Progenitor cell of endocrine pancreas (in vitro differentiated cells): ENCODE measurements around the gene ZNF841. TPM values are rescaled to one million over a fixed set of nuclear protein-coding genes. Genes with fewer than 3 reads are reported as not detected.
A peak's percentile ranks its signal among the peaks of the same experiment; 100 is the strongest.

ENCODE experiments used
- DNase-seq: peaks from one replicate; pipeline ENCODE4 v3.0.0; 2021; ENCODE audit warnings: low spot score; ENCODE audit not compliant: unreplicated experiment
- H3K27ac Mint-ChIP-seq: 2 replicates; pipeline ENCODE4 v1.8.0; 2021; ENCODE audit warnings: mild to moderate bottlenecking, moderate library complexity, mixed read lengths
- H3K27me3 Mint-ChIP-seq: 2 replicates; pipeline ENCODE4 v1.8.0; 2021; ENCODE audit warnings: mixed read lengths
- H3K36me3 Mint-ChIP-seq: 2 replicates; pipeline ENCODE4 v1.8.0; 2022; ENCODE audit warnings: mixed read lengths; ENCODE audit not compliant: insufficient read depth
- H3K4me1 Mint-ChIP-seq: 2 replicates; pipeline ENCODE4 v1.8.0; 2021; ENCODE audit warnings: low read depth, mixed read lengths
- H3K4me3 Mint-ChIP-seq: 2 replicates; pipeline ENCODE4 v1.8.0; 2021; ENCODE audit warnings: low read depth, mild to moderate bottlenecking, moderate library complexity, mixed read lengths
- H3K9me3 Mint-ChIP-seq: 2 replicates; pipeline ENCODE4 v1.8.0; 2021; ENCODE audit warnings: low read depth, mixed read lengths
- CTCF ChIP-seq: fragments of 200-600 bp; sonication (generic); IDR thresholded peaks from one replicate; pipeline ENCODE4 v1.5.0; 2021; ENCODE audit warnings: antibody characterized with exemption, mild to moderate bottlenecking; ENCODE audit not compliant: unreplicated experiment
- total RNA-seq: library from RNA; stranded (reverse); gene quantifications from 2 replicates; pipeline ENCODE4 v1.2.1, GENCODE V29; 2021

The ZNF841 gene
- total RNA-seq, 1 donor from 2014 or later = 30.7 TPM

DNA sequence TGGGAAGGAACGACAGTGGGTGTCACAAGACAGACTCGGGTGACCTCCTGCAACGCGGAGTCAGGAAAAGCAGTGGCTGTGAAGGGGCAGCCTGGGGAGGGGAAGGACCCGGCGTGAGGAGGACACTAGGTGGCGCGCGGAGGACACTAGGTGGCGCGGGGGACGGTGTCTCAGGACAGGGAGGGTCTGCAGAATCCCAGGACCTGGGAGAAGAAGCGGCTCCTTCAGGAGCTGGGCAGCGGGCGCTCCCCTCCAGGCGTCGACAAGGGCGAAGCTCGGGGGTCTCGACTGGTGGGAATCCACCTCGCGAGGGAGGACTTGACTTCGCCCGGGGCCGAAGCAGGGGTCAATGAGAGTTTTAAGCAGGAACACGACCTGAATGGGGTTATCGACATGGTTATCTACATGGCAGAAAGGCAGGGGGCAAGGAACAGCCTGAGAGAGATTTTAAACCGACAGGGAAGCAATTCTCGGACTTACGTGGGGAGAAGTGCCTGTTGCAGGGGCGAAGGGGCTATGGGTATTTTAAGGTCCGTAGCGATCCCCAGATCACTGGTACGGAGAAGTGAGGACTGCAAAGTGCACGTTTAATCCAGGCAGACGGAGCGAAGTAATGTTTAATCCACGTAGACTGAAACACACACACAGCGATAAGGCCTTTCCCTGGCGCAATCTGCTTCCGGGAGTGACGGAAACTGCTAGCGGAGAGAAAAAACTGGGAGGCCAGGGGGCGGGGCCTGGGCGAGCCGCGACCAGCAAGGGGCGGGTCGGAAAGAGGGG lies 43.9 kb upstream of the ZNF841 start, which contains the start of gene ZNF616:
ZNF616 (minus strand) TSS at position 687 of the 780 bp plus-strand sequence. CDS start 9,426 bp downstream, outside the sequence.
- peaks cover 13% of the 10 kb centered on the region for H3K4me1 Mint-ChIP-seq
- peak; percentile 80 for DNase-seq
- peak; percentile 80 for TF ChIP-seq CTCF
- H3K27ac Mint-ChIP-seq = peak within 1 kb of the TSS; percentile 99
- H3K27me3 Mint-ChIP-seq = no peaks in the 10 kb centered on the region
- H3K36me3 Mint-ChIP-seq = peaks cover 39% of the 10 kb centered on the region
- peak within 1 kb of the TSS; percentile 96 for H3K4me3 Mint-ChIP-seq
- peaks cover 27% of the 10 kb centered on the region for H3K9me3 Mint-ChIP-seq

- DNase-seq = no peak
- H3K9me3 Mint-ChIP-seq = peaks cover 28% of the 10 kb centered on the region
- TF ChIP-seq CTCF = no peak
- H3K27ac Mint-ChIP-seq = peak overlapping the region; percentile 99
- no peaks in the 10 kb centered on the region for H3K27me3 Mint-ChIP-seq
- H3K4me3 Mint-ChIP-seq = peak overlapping the region; percentile 96
- peaks cover 13% of the 10 kb centered on the region for H3K4me1 Mint-ChIP-seq
- peaks cover 44% of the 10 kb centered on the region for H3K36me3 Mint-ChIP-seq
Measured at GRCh38 chr19:52138983-52139251, 43.4 kb upstream of the ZNF841 start.

- Mint-ChIP-seq H3K4me3 (peak overlapping the region; percentile 96), H3K9me3 (peaks cover 30% of the 10 kb centered on the region), H3K27ac (peak overlapping the region; percentile 99), H3K4me1 (peaks cover 13% of the 10 kb centered on the region), H3K27me3 (no peaks in the 10 kb centered on the region), H3K36me3 (peaks cover 47% of the 10 kb centered on the region)
- no peak for TF ChIP-seq CTCF
- peak; percentile 25 for DNase-seq
Measured at GRCh38 chr19:52138278-52138982, 42.9 kb upstream of the ZNF841 start.

DNA sequence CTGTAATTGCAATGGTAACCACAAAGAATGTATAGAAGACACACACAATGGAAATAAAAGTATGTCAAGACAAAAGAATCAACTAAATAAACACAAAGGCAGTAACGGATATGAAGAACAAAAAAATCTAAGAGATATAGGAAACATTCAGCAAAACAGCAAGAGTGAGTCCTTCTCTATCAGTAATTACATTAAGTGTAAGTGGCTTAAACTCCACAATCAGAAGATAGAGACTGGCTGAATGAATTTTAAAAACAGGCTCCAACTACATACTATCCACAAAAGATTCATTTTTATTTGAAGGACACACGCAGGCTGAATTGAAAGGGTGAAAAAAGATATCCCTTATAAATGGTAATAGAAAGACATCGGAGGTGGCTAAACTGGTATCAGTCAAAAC lies 24.7 kb upstream of the ZNF841 start:
- H3K27ac Mint-ChIP-seq = no peak overlapping the region
- DNase-seq = no peak
- H3K9me3 Mint-ChIP-seq = peaks cover 69% of the 10 kb centered on the region
- no peaks in the 10 kb centered on the region for H3K4me1 Mint-ChIP-seq
- peaks cover 95% of the 10 kb centered on the region for H3K36me3 Mint-ChIP-seq
- TF ChIP-seq CTCF = no peak
- H3K27me3 Mint-ChIP-seq = no peaks in the 10 kb centered on the region
- H3K4me3 Mint-ChIP-seq = no peak overlapping the region

GRCh38 chr19:52115526-52116053 lies 20.0 kb upstream of the ZNF841 start:
- no peak for DNase-seq
- Mint-ChIP-seq H3K27ac (peak overlapping the region; percentile 23), H3K27me3 (no peaks in the 10 kb centered on the region), H3K9me3 (peaks cover 75% of the 10 kb centered on the region), H3K4me3 (no peak overlapping the region), H3K4me1 (no peaks in the 10 kb centered on the region), H3K36me3 (peaks cover 82% of the 10 kb centered on the region)
- TF ChIP-seq CTCF = no peak
